ENCODE results near the gene CUL2.

Gene CUL2

DNA sequence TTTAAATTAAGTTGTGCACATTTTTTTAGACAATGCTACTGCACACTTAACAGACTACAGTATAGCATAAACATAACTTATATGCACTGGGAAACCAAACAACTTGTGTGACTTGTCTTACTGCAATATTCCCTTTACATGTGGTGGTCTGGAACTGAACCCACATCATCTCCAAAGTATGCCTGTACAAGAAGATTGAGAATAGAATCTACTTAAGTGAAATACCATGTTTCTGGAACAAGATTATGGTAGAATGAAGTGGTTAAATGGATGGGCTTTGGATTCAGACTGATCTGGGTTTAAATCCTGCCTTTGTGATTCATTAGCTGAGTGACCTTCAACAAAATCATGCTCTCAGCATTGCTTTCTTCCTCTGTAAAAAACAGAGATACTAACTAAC lies 30.7 kb downstream of the CUL2 start:
- Histone ChIP-seq H3K18ac (ENCODE audit: low read length) (no peak overlapping the region), H3K56ac (ENCODE audit: low read length) (no peak overlapping the region), H3K36me3 (ENCODE audit: control insufficient read depth, insufficient read depth, low read length) (no peaks in the 10 kb centered on the region), H2BK120ac (ENCODE audit: low read depth, low read length) (no peak overlapping the region), H3K79me1 (ENCODE audit: low read length) (no peaks in the 10 kb centered on the region), H4K5ac (ENCODE audit: low read length) (no peak overlapping the region), H3K4me2 (ENCODE audit: low read length) (no peak overlapping the region), H3K79me2 (ENCODE audit: control insufficient read depth, insufficient read depth, low read length) (no peaks in the 10 kb centered on the region), H4K8ac (ENCODE audit: low read depth, low read length) (no peak overlapping the region), H2AK5ac (ENCODE audit: low read length) (no peak overlapping the region), H2BK15ac (replicated peaks; ENCODE audit: low read depth) (no peak overlapping the region), H3K27ac (ENCODE audit: low read depth, low read length) (no peak overlapping the region), H3K27me3 (ENCODE audit: insufficient read depth, low read length, poor library complexity) (no peaks in the 10 kb centered on the region), H3K9ac (ENCODE audit: low read length) (no peak overlapping the region), H3K4me3 (ENCODE audit: low read length) (no peak overlapping the region), H3K4ac (ENCODE audit: low read depth, low read length) (no peak overlapping the region), H2BK5ac (ENCODE audit: low read length) (no peak overlapping the region), H3K4me1 (ENCODE audit: control insufficient read depth, low read depth, low read length) (no peaks in the 10 kb centered on the region), H3K23ac (ENCODE audit: low read length) (no peak overlapping the region)
- no peak for DNase-seq

DNA sequence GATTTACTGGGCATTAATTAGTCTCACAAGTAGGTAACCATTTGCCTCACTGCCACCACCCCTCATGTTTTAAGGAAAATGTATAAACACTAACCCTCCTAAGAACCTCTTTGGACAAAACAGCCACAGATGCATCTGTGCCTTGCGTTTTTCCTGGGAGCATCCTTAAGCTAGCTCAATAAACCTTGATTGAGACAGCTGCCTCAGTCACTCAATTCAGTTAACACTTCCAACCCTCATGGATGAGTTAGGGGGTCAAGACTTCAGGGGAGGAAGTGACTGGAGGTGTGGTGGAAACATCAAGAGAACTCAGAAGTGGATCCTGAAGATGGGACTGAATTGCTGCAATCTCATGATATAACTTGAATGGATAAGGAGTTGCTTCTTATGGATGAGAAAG lies 31.5 kb downstream of the CUL2 start:
- Histone ChIP-seq H3K79me1 (ENCODE audit: low read length) (no peaks in the 10 kb centered on the region), H3K27me3 (ENCODE audit: insufficient read depth, low read length, poor library complexity) (no peaks in the 10 kb centered on the region), H2BK120ac (ENCODE audit: low read depth, low read length) (no peak overlapping the region), H2BK5ac (ENCODE audit: low read length) (no peak overlapping the region), H3K79me2 (ENCODE audit: control insufficient read depth, insufficient read depth, low read length) (no peaks in the 10 kb centered on the region), H3K27ac (ENCODE audit: low read depth, low read length) (no peak overlapping the region), H3K4ac (ENCODE audit: low read depth, low read length) (no peak overlapping the region), H3K18ac (ENCODE audit: low read length) (no peak overlapping the region), H3K4me1 (ENCODE audit: control insufficient read depth, low read depth, low read length) (no peaks in the 10 kb centered on the region), H3K4me2 (ENCODE audit: low read length) (no peak overlapping the region), H3K4me3 (ENCODE audit: low read length) (no peak overlapping the region), H3K56ac (ENCODE audit: low read length) (no peak overlapping the region), H3K23ac (ENCODE audit: low read length) (no peak overlapping the region), H2BK15ac (replicated peaks; ENCODE audit: low read depth) (no peak overlapping the region), H2AK5ac (ENCODE audit: low read length) (no peak overlapping the region), H3K36me3 (ENCODE audit: control insufficient read depth, insufficient read depth, low read length) (no peaks in the 10 kb centered on the region), H3K9ac (ENCODE audit: low read length) (no peak overlapping the region), H4K5ac (ENCODE audit: low read length) (no peak overlapping the region), H4K8ac (ENCODE audit: low read depth, low read length) (no peak overlapping the region)
- no CpG with 5 or more reads among the region's 1 CpG for WGBS (ENCODE audit: extremely low coverage, insufficient coverage, low lambda C conversion rate)
- DNase-seq: no peak

DNA sequence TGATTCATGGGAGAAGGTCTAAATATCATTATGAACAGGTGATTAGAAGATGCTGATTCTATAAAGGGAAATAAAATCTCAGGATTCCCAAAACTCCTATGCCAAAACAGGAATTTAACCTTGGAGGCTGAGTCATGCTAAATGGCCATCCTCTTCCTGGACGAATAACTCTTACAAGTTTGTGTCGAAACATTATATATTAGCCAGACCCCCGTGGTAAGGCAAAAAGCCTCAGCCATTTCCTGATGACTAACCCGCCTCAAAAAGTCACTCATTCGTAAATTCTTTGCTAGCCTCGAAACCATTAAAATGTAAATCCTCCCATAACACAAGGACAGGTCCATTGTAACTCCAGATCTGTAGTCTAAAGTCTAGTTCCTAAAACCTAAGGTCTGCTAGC lies 32.0 kb downstream of the CUL2 start:
- no peak overlapping the region for H3K4ac ChIP-seq (ENCODE audit: low read depth, low read length)
- H4K5ac ChIP-seq (ENCODE audit: low read length): no peak overlapping the region
- no CpG with 5 or more reads among the region's 6 CpGs for WGBS (ENCODE audit: extremely low coverage, insufficient coverage, low lambda C conversion rate)
- H3K36me3 ChIP-seq (ENCODE audit: control insufficient read depth, insufficient read depth, low read length): no peaks in the 10 kb centered on the region
- H3K4me2 ChIP-seq (ENCODE audit: low read length): no peak overlapping the region
- no peaks in the 10 kb centered on the region for H3K4me1 ChIP-seq (ENCODE audit: control insufficient read depth, low read depth, low read length)
- no peak overlapping the region for H3K56ac ChIP-seq (ENCODE audit: low read length)
- no peak for DNase-seq
- no peak overlapping the region for H2BK5ac ChIP-seq (ENCODE audit: low read length)
- H2AK5ac ChIP-seq (ENCODE audit: low read length): no peak overlapping the region
- no peak overlapping the region for H4K8ac ChIP-seq (ENCODE audit: low read depth, low read length)
- H2BK15ac ChIP-seq (replicated peaks; ENCODE audit: low read depth): no peak overlapping the region
- no peak overlapping the region for H3K18ac ChIP-seq (ENCODE audit: low read length)
- H3K27me3 ChIP-seq (ENCODE audit: insufficient read depth, low read length, poor library complexity): no peaks in the 10 kb centered on the region
- H3K23ac ChIP-seq (ENCODE audit: low read length): no peak overlapping the region
- no peaks in the 10 kb centered on the region for H3K79me2 ChIP-seq (ENCODE audit: control insufficient read depth, insufficient read depth, low read length)
- no peak overlapping the region for H3K4me3 ChIP-seq (ENCODE audit: low read length)
- no peak overlapping the region for H3K27ac ChIP-seq (ENCODE audit: low read depth, low read length)
- H3K79me1 ChIP-seq (ENCODE audit: low read length): no peaks in the 10 kb centered on the region
- no peak overlapping the region for H3K9ac ChIP-seq (ENCODE audit: low read length)
- H2BK120ac ChIP-seq (ENCODE audit: low read depth, low read length): no peak overlapping the region

DNA sequence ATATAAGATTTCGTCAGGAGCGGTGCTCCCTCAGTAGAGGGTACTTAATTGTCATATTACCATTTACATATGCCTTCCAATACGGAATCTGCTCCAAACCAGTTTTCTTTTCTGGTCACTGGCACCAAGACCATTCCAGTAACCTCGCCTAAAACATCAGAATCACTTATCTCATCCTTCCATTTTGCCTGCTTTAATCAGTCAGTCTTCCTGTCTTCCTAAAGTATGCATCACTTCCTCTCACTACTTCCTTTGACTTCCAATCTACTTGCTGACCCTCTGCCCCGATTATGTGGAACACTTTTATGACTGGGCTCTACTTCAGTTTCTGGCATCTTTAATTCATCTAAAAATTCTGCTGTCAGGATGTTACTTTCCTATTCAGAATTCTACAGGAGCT lies 33.5 kb downstream of the CUL2 start:
- Histone ChIP-seq H2BK5ac (ENCODE audit: low read length) (no peak overlapping the region), H3K4me2 (ENCODE audit: low read length) (no peak overlapping the region), H3K4me1 (ENCODE audit: control insufficient read depth, low read depth, low read length) (no peaks in the 10 kb centered on the region), H4K8ac (ENCODE audit: low read depth, low read length) (no peak overlapping the region), H3K79me2 (ENCODE audit: control insufficient read depth, insufficient read depth, low read length) (no peaks in the 10 kb centered on the region), H3K23ac (ENCODE audit: low read length) (no peak overlapping the region), H3K9ac (ENCODE audit: low read length) (no peak overlapping the region), H3K56ac (ENCODE audit: low read length) (no peak overlapping the region), H3K27me3 (ENCODE audit: insufficient read depth, low read length, poor library complexity) (no peaks in the 10 kb centered on the region), H3K27ac (ENCODE audit: low read depth, low read length) (no peak overlapping the region), H3K36me3 (ENCODE audit: control insufficient read depth, insufficient read depth, low read length) (no peaks in the 10 kb centered on the region), H3K4ac (ENCODE audit: low read depth, low read length) (no peak overlapping the region), H2AK5ac (ENCODE audit: low read length) (no peak overlapping the region), H4K5ac (ENCODE audit: low read length) (no peak overlapping the region), H3K79me1 (ENCODE audit: low read length) (no peaks in the 10 kb centered on the region), H3K4me3 (ENCODE audit: low read length) (no peak overlapping the region), H3K18ac (ENCODE audit: low read length) (no peak overlapping the region), H2BK15ac (replicated peaks; ENCODE audit: low read depth) (no peak overlapping the region), H2BK120ac (ENCODE audit: low read depth, low read length) (no peak overlapping the region)
- no peak for DNase-seq
- no CpG with 5 or more reads among the region's 5 CpGs for WGBS (ENCODE audit: extremely low coverage, insufficient coverage, low lambda C conversion rate)

DNA sequence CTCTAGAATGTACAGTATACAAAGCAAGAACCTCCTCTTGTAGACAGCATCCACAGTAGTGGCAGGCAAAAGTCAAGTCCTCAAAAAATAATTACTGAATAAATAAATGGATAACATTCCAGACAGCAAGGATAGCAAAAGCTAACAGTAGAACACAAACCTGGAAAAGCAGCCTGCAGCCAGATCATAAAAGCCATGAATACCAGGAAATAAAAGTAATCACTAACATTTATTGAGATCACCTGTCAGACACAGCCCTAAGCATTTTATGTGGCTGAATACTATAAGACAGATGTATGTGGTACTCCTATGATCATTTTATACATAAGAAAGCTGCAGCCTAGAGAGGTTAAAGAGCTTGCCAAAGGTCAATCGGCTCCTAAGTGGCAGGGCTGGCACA lies 34.0 kb downstream of the CUL2 start:
- no peak overlapping the region for H3K9ac ChIP-seq (ENCODE audit: low read length)

DNA sequence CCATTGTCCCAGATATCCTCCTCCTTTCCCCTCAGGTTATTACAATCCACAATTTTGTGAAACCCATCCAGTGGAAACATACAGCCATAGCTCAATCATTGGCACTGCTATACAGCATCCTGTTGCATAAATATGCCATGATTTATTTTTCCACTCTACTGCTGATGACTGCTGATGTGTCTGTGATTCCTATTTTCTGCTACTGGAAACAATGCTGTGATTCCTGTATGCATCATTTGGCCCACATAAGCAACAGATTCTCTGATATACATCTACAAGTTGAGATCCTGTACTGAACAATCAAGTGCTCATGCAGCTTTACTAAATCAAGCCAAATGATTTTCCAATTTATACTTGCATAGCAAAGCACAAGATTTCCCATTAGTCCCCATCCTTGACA lies 39.6 kb downstream of the CUL2 start:
- Histone ChIP-seq H3K79me2 (ENCODE audit: control insufficient read depth, insufficient read depth, low read length) (no peaks in the 10 kb centered on the region), H2AK5ac (ENCODE audit: low read length) (no peak overlapping the region), H3K18ac (ENCODE audit: low read length) (no peak overlapping the region), H2BK15ac (replicated peaks; ENCODE audit: low read depth) (no peak overlapping the region), H2BK120ac (ENCODE audit: low read depth, low read length) (no peak overlapping the region), H3K79me1 (ENCODE audit: low read length) (no peaks in the 10 kb centered on the region), H3K4me3 (ENCODE audit: low read length) (no peak overlapping the region), H2BK5ac (ENCODE audit: low read length) (no peak overlapping the region), H3K9ac (ENCODE audit: low read length) (no peak overlapping the region), H3K27ac (ENCODE audit: low read depth, low read length) (no peak overlapping the region), H3K4me1 (ENCODE audit: control insufficient read depth, low read depth, low read length) (no peaks in the 10 kb centered on the region), H4K8ac (ENCODE audit: low read depth, low read length) (no peak overlapping the region), H3K56ac (ENCODE audit: low read length) (no peak overlapping the region), H3K4me2 (ENCODE audit: low read length) (no peak overlapping the region), H3K36me3 (ENCODE audit: control insufficient read depth, insufficient read depth, low read length) (no peaks in the 10 kb centered on the region), H3K4ac (ENCODE audit: low read depth, low read length) (no peak overlapping the region), H3K27me3 (ENCODE audit: insufficient read depth, low read length, poor library complexity) (no peaks in the 10 kb centered on the region), H4K5ac (ENCODE audit: low read length) (no peak overlapping the region), H3K23ac (ENCODE audit: low read length) (no peak overlapping the region)
- no peak for DNase-seq

More for the DNA sequence above, 34.0 kb downstream of the CUL2 start:
- Histone ChIP-seq H3K56ac (ENCODE audit: low read length) (no peak overlapping the region), H3K79me2 (ENCODE audit: control insufficient read depth, insufficient read depth, low read length) (no peaks in the 10 kb centered on the region), H3K18ac (ENCODE audit: low read length) (no peak overlapping the region), H3K23ac (ENCODE audit: low read length) (no peak overlapping the region), H2BK15ac (replicated peaks; ENCODE audit: low read depth) (no peak overlapping the region), H3K27ac (ENCODE audit: low read depth, low read length) (no peak overlapping the region), H3K36me3 (ENCODE audit: control insufficient read depth, insufficient read depth, low read length) (no peaks in the 10 kb centered on the region), H3K4ac (ENCODE audit: low read depth, low read length) (no peak overlapping the region), H3K79me1 (ENCODE audit: low read length) (no peaks in the 10 kb centered on the region), H2BK5ac (ENCODE audit: low read length) (no peak overlapping the region), H2BK120ac (ENCODE audit: low read depth, low read length) (no peak overlapping the region), H3K4me2 (ENCODE audit: low read length) (no peak overlapping the region), H3K27me3 (ENCODE audit: insufficient read depth, low read length, poor library complexity) (no peaks in the 10 kb centered on the region), H3K4me1 (ENCODE audit: control insufficient read depth, low read depth, low read length) (no peaks in the 10 kb centered on the region), H2AK5ac (ENCODE audit: low read length) (no peak overlapping the region), H4K5ac (ENCODE audit: low read length) (no peak overlapping the region), H3K4me3 (ENCODE audit: low read length) (no peak overlapping the region), H4K8ac (ENCODE audit: low read depth, low read length) (no peak overlapping the region)
- no peak for DNase-seq
- no CpG with 5 or more reads among the region's 1 CpG for WGBS (ENCODE audit: extremely low coverage, insufficient coverage, low lambda C conversion rate)
